GM18526 (cell line): ENCODE measurements around the gene TGM4.

Experiments used
- POLR2A ChIP-seq: IDR thresholded peaks from 3 replicates; pipeline ENCODE4 v1.6.1; 2011; ENCODE audit not compliant: insufficient read length; ENCODE audit errors: extremely low read depth

Gene TGM4

DNA sequence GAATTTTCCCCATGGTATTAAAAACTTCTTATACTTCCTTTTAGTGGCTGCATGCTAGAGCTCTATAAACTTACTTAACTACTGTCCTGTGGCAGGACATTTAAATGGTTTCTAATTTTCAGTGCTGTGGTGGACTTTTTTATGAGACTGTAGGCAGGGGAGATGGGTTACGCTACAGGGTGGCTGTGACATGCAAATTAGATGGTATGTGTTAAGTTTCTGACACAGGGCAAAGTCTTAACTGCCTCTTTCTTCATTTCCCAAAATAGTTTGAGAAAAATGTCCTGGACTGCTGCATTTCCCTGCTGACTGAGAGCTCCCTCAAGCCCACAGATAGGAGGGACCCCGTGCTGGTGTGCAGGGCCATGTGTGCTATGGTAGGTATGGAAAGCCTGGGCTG lies 22.0 kb downstream of the TGM4 start:
- no peak for TF ChIP-seq POLR2A

DNA sequence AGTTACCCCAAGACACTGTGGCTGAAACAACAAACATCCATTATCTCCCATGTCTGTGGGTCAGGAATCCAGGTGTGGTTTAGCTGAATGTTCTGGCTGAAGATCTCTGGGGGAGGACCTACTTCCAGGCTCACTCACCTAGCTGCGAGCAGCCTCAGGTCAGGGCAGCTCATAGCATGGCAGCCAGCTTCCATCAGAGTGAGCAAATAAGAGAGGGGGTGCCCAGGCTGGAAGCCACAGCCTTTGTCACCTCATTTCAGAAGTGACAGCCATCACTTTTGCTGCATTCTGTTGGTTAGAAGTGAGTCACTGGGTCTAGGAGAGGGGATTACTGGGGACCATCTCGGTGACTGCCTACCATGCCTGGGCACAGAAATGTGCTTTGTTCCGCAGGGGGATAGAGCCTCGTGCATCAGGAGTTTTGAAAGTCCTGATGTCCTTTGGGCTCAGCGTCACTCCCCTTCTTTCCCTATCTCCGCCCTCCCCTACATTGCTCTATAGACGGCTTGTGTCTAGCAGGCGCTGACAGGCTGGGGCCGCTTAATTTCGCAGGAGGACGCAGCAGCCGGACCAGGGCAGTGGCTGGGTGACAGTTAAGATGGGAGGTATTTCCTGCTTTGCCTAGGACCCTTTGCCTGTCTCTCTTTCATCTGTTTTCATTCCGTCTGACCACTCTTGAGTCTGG lies 25.4 kb downstream of the TGM4 start:
- no peak for TF ChIP-seq POLR2A

DNA sequence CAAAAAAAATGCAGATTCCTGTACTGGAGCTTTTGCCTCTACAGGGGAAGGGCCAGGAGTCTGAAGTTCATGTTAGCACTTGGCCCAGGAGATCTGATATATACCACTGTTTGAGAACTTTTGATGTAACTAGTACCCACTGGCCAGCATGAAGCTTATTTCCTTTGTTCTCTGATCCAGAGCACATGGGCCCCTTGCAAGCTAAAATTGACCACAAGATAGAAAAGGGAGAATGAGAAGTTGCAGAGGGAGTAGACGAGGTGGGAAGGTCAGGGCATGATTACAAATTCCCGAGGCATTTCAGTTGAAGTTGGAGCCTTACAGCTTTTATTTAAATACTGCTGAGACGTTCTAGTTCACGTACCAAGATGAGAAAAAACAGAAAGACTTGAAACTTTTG lies 28.2 kb downstream of the TGM4 start:
- no peak for TF ChIP-seq POLR2A

DNA sequence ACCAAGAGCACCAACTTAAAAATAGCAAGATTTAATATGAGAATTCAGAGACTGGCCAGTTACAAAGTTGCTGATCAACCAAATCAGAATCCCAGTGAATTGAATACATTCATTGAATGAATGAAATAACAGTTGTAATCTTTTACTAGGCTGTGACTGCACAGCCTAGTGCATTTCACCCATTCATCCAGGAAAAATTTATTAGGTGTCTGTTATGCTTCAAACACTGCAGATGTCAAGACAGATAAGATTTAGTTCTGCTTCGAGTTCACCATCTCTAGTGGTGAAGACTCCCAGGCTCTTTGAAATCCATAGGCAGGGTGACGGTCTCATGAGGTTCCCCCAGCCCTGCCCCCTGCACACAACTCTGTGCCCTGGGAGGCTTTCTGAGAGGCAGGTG lies 28.9 kb downstream of the TGM4 start:
- no peak for TF ChIP-seq POLR2A

DNA sequence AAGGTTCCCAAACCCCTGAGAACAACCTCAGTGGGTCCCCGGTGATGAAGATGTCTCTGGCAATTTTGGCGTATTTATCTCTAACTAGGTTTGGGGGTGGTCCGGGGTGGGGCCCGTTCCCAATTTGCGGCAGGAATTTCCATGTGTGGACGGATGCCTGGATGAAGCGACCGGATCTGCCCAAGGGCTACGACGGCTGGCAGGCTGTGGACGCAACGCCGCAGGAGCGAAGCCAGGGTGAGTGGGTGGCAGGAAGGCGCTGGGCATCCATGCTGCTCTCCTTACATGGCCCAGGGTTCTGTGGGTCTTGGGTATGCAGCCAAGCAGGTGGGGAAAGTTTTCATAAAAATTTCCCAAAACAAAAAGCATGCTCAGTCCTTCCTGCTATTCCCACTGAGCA lies 29.3 kb downstream of the TGM4 start:
- TF ChIP-seq POLR2A: no peak

DNA sequence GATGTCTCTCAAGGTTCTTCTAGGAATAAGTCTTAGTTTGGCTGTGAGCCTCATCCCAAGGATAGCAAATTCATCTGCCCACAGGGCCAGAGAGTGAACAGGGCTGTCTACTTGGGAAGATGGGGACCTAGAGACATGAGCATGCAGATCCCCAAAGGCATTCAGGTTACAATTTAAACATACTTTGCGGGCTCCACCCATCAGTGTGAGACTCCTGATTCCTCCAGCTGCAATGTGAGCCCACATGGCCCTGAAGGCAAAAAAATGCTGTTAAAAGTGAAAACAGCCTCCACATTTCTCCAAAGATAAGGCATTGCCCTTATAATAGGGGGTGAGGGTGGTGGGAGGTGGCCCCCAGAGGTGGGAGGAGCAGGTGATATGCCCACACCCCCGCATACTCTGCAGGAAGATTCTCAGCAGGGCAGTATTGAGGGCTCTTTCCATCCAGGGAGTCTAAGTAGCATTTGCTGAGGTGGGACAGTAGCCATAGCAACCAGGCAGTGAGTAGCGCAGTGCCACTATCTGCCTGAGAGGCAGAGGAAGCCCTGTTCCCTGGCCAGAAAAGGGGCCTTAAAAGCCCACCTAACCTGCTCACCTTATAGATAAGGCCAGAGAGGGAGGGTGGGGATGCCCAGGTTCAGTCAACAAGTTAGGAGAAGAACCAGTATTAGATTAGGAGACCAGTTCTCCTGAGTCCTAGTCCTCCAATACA lies 31.2 kb downstream of the TGM4 start:
- TF ChIP-seq POLR2A: no peak

DNA sequence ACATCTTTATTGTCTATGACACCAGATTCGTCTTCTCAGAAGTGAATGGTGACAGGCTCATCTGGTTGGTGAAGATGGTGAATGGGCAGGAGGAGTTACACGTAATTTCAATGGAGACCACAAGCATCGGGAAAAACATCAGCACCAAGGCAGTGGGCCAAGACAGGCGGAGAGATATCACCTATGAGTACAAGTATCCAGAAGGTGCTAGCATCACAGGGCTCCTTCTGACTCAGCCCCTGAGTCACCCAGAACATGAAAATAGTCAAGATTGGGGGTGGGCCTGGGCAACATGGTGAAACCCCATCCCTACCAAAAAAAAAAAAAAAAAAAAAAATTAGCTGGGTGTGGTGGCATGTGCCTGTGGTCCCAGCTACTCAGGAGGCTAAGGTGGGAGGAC lies 32.6 kb downstream of the TGM4 start:
- TF ChIP-seq POLR2A: no peak

DNA sequence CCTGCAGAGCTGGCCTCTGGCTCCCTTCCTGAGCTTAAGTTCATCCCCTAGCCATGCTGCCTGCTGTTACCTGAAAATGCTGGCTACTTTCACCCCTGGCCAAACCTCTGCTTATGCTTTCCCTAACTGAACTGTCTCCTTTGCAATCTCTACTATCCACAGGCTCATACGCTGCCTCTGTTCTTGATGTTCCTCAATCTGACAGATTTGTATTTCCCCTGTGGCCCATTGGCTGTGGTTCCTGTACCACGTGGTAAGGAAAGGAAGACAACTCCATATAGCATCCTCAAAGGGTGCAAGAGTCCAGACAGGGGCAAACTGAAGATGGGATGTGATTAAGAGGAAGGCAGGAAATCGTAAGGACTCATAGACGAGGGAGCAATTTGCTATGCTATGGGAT lies 33.2 kb downstream of the TGM4 start:
- TF ChIP-seq POLR2A: no peak

DNA sequence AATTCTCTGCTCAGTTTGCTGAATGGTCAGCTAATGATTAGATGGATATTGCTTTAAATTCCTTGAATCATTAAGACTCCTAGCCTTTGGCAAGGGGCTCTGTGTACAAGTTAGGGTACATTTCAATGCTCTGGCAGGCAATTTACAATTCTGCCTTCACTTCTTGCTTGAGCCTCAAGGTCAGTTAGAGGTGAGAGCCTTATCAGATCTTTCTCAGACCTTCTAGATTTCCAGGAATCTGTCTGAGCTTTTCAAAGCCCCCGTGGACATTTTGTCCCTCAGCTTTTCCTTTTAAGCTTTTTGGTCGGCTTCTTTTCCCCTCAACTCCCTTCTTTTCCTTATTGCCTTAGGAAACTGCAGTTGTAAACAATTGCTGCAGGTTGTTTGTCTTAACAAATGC lies 34.7 kb downstream of the TGM4 start:
- TF ChIP-seq POLR2A: no peak

DNA sequence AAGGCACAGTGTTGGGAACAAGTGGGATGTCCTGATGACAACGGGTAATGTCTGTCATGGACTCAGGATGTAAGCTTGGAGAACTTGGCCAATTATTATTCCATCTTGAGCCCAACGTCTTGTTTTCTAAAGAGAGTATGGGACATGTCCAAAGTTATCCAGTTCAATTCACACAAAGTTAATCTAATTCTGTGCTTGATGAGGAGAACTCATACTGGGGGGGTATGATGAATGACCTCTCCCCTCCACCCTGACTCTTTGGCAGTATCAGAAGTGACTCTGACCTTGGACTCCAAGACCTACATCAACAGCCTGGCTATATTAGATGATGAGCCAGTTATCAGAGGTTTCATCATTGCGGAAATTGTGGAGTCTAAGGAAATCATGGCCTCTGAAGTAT lies 36.3 kb downstream of the TGM4 start:
- no peak for TF ChIP-seq POLR2A

DNA sequence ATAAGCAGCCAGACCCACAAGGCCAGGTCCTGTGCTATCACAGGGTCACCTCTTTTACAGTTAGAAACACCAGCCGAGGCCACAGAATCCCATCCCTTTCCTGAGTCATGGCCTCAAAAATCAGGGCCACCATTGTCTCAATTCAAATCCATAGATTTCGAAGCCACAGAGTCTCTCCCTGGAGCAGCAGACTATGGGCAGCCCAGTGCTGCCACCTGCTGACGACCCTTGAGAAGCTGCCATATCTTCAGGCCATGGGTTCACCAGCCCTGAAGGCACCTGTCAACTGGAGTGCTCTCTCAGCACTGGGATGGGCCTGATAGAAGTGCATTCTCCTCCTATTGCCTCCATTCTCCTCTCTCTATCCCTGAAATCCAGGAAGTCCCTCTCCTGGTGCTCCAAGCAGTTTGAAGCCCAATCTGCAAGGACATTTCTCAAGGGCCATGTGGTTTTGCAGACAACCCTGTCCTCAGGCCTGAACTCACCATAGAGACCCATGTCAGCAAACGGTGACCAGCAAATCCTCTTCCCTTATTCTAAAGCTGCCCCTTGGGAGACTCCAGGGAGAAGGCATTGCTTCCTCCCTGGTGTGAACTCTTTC lies 39.6 kb downstream of the TGM4 start:
- no peak for TF ChIP-seq POLR2A

DNA sequence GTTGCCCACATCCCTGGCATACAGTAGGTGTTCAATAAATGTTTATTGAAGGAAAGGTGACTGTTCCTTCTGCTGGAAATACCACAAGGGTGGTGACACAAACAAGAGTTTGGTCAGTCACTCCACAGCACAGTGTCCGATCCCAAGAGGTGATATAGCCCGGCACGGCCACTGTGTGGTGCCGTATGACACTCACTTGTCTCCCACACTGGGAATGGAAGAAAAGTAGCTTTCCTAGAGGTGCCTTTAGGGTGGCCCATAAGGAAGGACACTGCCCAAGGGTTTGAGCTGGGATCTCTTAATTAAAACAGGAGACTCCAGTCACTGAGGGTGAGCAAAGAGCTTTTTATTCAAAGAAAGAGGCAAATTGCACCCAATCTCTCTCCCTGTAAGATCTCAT lies 40.5 kb downstream of the TGM4 start:
- TF ChIP-seq POLR2A: no peak

DNA sequence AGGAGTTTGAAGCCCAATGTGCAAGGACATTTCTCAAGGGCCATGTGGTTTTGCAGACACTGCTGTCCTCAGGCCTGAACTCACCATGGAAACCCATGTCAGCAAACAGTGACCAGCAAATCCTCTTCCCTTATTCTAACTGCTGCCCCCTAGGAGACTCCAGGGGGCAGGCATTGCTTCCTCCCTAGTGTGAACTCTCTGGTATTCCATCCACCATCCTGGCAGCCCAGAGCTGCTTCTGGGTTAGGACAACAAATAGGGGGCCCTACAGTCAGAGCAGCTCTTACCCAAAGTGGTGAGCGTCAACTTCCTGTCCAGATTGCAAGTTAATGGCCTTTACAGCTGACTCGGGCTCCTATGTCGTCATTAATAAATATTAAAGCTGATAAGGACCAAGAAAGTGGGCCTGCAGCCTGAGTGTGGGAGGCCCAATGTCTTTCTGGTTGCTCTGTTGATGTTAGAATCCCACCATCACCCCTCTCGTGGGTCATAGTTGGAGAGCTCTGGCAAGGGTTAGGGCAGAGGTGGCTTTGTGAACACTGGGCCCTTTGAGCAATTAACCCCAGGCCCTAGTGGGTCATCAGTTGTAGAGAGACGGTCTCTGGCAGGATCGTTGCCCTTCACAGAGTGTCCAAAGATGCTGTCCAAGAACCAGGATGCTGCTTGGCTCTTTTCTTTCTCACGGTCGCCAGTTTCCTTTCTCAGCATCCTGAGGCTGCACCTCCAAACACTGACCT lies 41.5 kb downstream of the TGM4 start:
- TF ChIP-seq POLR2A: no peak

DNA sequence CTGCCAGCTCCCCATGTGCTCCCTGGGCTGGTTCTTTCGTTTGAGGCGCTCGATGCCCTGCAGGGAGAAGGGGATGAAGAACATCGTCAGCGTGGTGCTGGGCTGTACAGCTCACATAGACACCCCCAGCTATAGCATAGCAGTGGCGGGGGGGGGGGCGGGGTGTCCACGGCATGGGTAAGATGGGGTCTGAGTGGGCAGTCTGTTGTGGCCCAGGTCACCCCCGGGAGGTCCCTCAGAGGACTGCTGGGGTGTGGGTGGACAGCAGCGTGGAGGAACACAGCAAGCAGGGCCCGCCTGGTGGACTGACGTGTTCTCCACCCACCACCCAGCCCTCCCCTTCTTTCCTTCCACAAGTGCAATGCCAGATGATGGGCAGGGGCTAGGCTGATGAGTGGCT lies 43.7 kb downstream of the TGM4 start:
- TF ChIP-seq POLR2A: no peak

DNA sequence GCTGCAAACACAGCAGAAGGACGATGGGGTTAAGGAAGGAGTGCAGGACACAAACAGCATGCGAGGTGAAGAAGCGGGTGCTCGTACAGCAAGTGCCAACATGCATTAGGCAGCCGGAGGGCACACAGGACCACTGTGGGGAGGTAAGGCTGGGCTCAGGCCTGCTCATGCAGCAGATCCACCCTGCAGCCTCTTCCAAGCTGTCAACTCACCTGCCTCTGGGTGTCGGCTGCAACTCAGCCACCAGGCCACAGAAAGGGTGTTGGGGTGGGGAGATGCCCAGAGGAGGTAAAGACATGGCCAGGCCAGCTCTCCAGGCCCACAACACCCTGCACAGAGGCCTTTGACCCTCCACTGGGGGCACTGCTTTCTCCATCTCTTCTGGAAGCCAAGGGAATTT lies 44.2 kb downstream of the TGM4 start:
- TF ChIP-seq POLR2A: no peak

DNA sequence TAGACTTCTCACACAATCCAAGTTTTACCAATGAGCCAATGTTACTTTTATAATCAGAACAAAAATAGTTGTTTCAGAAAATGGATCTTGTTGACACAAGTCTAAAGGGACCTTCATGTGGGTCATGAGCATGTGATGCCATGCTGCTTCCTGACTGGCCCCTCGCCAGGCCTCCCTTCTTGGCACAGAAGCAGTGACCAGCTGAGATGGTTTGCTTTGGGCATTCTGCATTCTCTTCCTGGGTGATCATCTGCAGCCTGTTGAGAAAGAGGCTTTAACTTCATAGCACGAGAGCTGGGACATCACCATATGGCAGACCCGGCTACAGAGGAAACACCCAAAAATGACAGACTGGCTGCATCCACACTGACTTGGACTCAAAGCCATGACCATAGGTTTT lies 45.7 kb downstream of the TGM4 start:
- no peak for TF ChIP-seq POLR2A
